Measurements from ENCODE around the gene SV2B.

SV2B gene

DNA sequence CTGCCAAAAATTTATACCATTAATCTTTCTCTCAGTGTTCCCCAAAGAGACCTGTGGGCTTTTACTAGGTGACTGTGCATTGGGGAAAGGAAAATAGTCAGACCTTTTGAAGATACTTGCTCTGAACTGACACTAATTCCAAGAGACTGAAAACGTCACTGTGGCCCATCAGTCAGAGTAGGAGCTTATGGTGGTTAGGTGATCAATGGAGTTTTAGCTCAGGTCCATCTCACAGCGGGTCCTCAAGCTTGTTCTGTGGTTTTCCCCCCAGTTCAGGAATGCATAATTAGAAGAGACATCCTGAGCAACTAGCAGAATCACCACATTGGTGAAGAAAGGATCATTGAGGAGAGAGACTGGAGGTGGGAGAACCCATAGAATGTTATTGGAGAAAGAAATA is 134.7 kb downstream of the SV2B start:
- Histone ChIP-seq H4K20me1 (ENCODE audit: insufficient read depth) (no peaks in the 10 kb centered on the region), H3K4me1 (ENCODE audit: low read depth, poor library complexity, severe bottlenecking) (no peaks in the 10 kb centered on the region), H3K27ac (no peak overlapping the region), H3K9ac (no peak overlapping the region), H3K4me2 (no peak overlapping the region), H3K27me3 (ENCODE audit: insufficient read depth, low read depth) (no peaks in the 10 kb centered on the region), H3K79me2 (ENCODE audit: insufficient read depth, low read depth) (no peaks in the 10 kb centered on the region), H2AFZ (ENCODE audit: low read depth) (no peak overlapping the region), H3K4me3 (IDR thresholded peaks at IDR 0.05; ENCODE audit: insufficient read depth, low read depth, low read length) (no peak overlapping the region), H3K36me3 (ENCODE audit: insufficient read depth) (no peaks in the 10 kb centered on the region)
- TF ChIP-seq, protein P1, sequence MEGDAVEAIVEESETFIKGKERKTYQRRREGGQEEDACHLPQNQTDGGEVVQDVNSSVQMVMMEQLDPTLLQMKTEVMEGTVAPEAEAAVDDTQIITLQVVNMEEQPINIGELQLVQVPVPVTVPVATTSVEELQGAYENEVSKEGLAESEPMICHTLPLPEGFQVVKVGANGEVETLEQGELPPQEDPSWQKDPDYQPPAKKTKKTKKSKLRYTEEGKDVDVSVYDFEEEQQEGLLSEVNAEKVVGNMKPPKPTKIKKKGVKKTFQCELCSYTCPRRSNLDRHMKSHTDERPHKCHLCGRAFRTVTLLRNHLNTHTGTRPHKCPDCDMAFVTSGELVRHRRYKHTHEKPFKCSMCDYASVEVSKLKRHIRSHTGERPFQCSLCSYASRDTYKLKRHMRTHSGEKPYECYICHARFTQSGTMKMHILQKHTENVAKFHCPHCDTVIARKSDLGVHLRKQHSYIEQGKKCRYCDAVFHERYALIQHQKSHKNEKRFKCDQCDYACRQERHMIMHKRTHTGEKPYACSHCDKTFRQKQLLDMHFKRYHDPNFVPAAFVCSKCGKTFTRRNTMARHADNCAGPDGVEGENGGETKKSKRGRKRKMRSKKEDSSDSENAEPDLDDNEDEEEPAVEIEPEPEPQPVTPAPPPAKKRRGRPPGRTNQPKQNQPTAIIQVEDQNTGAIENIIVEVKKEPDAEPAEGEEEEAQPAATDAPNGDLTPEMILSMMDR (conservative IDR thresholded peaks at IDR 0.05; ENCODE audit: low read depth, low read length), result no peak

DNA sequence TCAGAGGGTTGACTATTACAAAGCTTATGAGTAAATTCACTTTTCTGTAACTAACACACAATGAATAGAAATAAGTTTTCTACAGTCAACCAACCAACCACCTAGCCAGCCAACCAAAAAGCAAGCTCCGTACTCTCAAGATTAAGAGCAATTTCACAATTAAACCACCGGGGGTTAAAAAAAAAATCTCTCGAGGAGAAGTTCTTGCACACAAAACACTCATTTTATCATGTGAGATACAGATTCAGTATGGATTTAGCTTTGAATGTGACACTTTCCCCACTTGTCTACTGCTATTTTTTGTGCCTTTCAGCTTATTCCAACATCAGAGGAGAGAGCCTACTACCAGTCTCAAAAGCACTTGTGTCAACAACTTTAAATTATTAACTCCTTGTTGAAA is 135.3 kb downstream of the SV2B start:
- H3K4me2 ChIP-seq, result no peak overlapping the region
- TF ChIP-seq, protein P1 (conservative IDR thresholded peaks at IDR 0.05; ENCODE audit: low read depth, low read length), result no peak
- no peaks in the 10 kb centered on the region for H3K27me3 ChIP-seq (ENCODE audit: insufficient read depth, low read depth)
- H3K79me2 ChIP-seq (ENCODE audit: insufficient read depth, low read depth), result no peaks in the 10 kb centered on the region
- H4K20me1 ChIP-seq (ENCODE audit: insufficient read depth), result no peaks in the 10 kb centered on the region
- H3K36me3 ChIP-seq (ENCODE audit: insufficient read depth), result no peaks in the 10 kb centered on the region
- H3K4me3 ChIP-seq (IDR thresholded peaks at IDR 0.05; ENCODE audit: insufficient read depth, low read depth, low read length), result no peak overlapping the region
- H3K4me1 ChIP-seq (ENCODE audit: low read depth, poor library complexity, severe bottlenecking), result no peaks in the 10 kb centered on the region
- H2AFZ ChIP-seq (ENCODE audit: low read depth), result no peak overlapping the region
- H3K27ac ChIP-seq, result no peak overlapping the region
- no peak overlapping the region for H3K9ac ChIP-seq

DNA sequence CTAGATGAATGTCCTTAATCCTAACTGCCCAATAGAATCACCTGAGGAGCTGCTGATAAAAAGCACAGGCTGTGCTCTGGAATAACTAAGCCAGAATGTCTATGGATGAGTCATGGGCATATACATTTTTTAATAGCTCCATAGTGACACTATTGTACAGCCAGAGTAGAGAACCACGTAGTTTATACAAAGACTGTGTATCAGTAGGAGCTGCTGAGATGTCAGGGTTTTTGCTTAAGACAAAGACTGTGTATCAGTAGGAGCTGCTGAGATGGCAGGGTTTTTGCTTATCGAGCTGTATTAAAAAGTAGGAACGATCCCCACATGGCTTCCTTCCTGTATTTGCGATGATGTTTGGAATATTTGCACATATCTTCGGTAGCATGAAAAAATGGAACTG is 137.4 kb downstream of the SV2B start:
- Histone ChIP-seq H3K36me3 (ENCODE audit: insufficient read depth) (no peaks in the 10 kb centered on the region), H3K9ac (no peak overlapping the region), H3K4me2 (no peak overlapping the region), H3K27ac (no peak overlapping the region), H3K79me2 (ENCODE audit: insufficient read depth, low read depth) (no peaks in the 10 kb centered on the region), H3K4me1 (ENCODE audit: low read depth, poor library complexity, severe bottlenecking) (no peaks in the 10 kb centered on the region), H3K27me3 (ENCODE audit: insufficient read depth, low read depth) (no peaks in the 10 kb centered on the region), H4K20me1 (ENCODE audit: insufficient read depth) (no peaks in the 10 kb centered on the region), H3K4me3 (IDR thresholded peaks at IDR 0.05; ENCODE audit: insufficient read depth, low read depth, low read length) (no peak overlapping the region), H2AFZ (ENCODE audit: low read depth) (no peak overlapping the region)
- TF ChIP-seq, protein P1 (conservative IDR thresholded peaks at IDR 0.05; ENCODE audit: low read depth, low read length), result no peak

DNA sequence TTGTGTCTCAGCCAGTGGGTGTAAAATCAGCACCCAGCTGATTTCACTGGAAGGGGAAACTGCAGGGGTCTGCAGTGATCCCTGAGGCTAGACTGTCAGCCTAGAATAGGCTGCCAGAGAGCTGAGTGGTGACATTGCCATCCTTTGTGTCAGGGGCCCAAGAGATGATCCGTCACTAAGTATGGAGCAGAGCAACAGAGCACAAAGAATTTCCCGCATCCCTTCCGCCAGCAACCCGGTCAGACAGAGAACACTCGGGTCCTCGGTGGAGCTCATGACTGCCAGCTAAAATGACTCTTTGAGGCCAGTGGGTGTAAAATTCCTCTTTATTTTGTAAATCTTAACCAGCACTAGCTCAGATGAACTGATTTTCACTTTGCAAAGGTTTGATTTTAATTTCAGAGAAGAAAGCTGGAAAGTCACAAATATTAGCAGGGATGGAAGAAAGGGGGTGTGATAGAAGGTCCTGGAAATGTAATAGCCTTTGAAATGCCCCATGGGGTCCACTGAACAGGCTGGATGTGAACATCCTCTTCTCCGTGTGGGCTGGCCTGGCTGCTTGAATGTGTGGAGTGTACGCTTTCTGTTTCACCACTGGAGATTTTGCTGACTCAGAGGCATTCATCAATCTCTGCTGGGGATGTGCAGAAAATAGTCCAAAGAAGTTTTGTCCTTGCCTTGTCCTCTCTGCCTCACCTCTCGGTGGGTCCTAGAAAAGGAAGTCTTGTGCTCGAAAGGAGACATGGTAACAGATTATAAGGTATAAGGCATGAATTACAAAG is 138.8 kb downstream of the SV2B start:
- H3K4me1 ChIP-seq (ENCODE audit: low read depth, poor library complexity, severe bottlenecking), result no peaks in the 10 kb centered on the region
- H3K4me3 ChIP-seq (IDR thresholded peaks at IDR 0.05; ENCODE audit: insufficient read depth, low read depth, low read length), result no peak overlapping the region
- H2AFZ ChIP-seq (ENCODE audit: low read depth), result no peak overlapping the region
- H3K27me3 ChIP-seq (ENCODE audit: insufficient read depth, low read depth), result no peaks in the 10 kb centered on the region
- H3K4me2 ChIP-seq, result no peak overlapping the region
- H3K79me2 ChIP-seq (ENCODE audit: insufficient read depth, low read depth), result no peaks in the 10 kb centered on the region
- TF ChIP-seq, protein P1 (conservative IDR thresholded peaks at IDR 0.05; ENCODE audit: low read depth, low read length), result no peak
- no peak overlapping the region for H3K9ac ChIP-seq
- no peaks in the 10 kb centered on the region for H3K36me3 ChIP-seq (ENCODE audit: insufficient read depth)
- H4K20me1 ChIP-seq (ENCODE audit: insufficient read depth), result no peaks in the 10 kb centered on the region
- H3K27ac ChIP-seq, result no peak overlapping the region
